Peyer's patch (tissue), 4 donors: Measurements from ENCODE around the gene LARP4B.

ENCODE experiments used
- CTCF ChIP-seq, 6 experiments: fragments of 450-650 bp in 4 of 6; fragments of 200-600 bp in 2 of 6; sonication (generic) in 1 of 6; IDR thresholded peaks; one replicate each; pipeline ENCODE4 v1.5.1; 2017 to 2019; ENCODE audit warnings: antibody characterized with exemption in 6 of 6, mild to moderate bottlenecking in 3 of 6, moderate library complexity in 1 of 6
- POLR2A ChIP-seq, 2 donors: fragments of 450-650 bp; IDR thresholded peaks; one replicate each; pipeline ENCODE4 v1.5.1; 2017; ENCODE audit warnings: antibody characterized with exemption in 2 of 2, mild to moderate bottlenecking in 2 of 2, moderate library complexity in 2 of 2

- no peak for TF ChIP-seq POLR2A (IDR thresholded peaks at IDR 0.05)
- no peak for TF ChIP-seq CTCF (IDR thresholded peaks at IDR 0.05)
Measured at GRCh38 chr10:774223-774622, 157.3 kb downstream of the LARP4B start.
